HCT116 (cell line): ENCODE measurements around the gene LRCH1. TPM values are rescaled to one million over a fixed set of nuclear protein-coding genes. Genes with fewer than 3 reads are reported as not detected.

Experiments
- ATAC-seq: fragments of 200-7000 bp; cut with Tn5 transposase; 2 replicates; pipeline ENCODE4 v1.9.1; 2020; ENCODE audit warnings: mild to moderate bottlenecking, moderate library complexity
- BruUV-seq: library from RNA; stranded (reverse); fragments of 400-500 nt; replicated peaks from 2 replicates; lab custom pipeline; 2021; lab: Mats Ljungman, UMichigan
- CTCF ChIA-PET: fragments of 300-600 bp; sonication (Branson Sonifier 250); formaldehyde crosslinking; loops from one replicate; lab custom pipeline; 2021; ENCODE audit warnings: antibody characterized with exemption; lab: Charles Lee
- POLR2A ChIA-PET: fragments of 300-600, 350-600 bp; sonication (Branson Sonifier 250); formaldehyde crosslinking; loops from one replicate; lab custom pipeline; 2021; ENCODE audit warnings: antibody characterized with exemption; lab: Charles Lee
- RAD21 ChIA-PET, 2 experiments: fragments of 300-600 bp; sonication (Branson Sonifier 250); formaldehyde crosslinking; loops; one replicate each; lab custom pipeline; 2023; ENCODE audit warnings: low total read pairs in 2 of 2; ENCODE audit not compliant: uncharacterized antibody in 2 of 2, unreplicated experiment in 2 of 2, low non-redundant PET in 1 of 2; lab: Charles Lee
- DNase-seq: peaks from one replicate; pipeline ENCODE4 v3.0.0-alpha.2; 2010; ENCODE audit warnings: low read depth, low spot score
- H2AFZ ChIP-seq: fragments of 200-600 bp; shearing (Covaris generic), sonication (generic); 2 replicates; pipeline ENCODE4 v1.6.1; 2017; ENCODE audit warnings: low read depth, mixed run types, mixed read lengths, antibody characterized with exemption, low read length; ENCODE audit not compliant: poor library complexity, severe bottlenecking
- H3K27ac ChIP-seq: 2 replicates; pipeline ENCODE4 v1.5.1; 2012; ENCODE audit warnings: low read depth, low read length
- H3K27me3 ChIP-seq: fragments of 200-600 bp; sonication (generic); 2 replicates; pipeline ENCODE4 v1.6.1; 2016; ENCODE audit warnings: mixed run types, low read length, mixed read lengths; ENCODE audit not compliant: insufficient read depth
- H3K36me3 ChIP-seq, 2 experiments: fragments of 200-500 bp in 1 of 2; fragments of 200-600 bp in 1 of 2; sonication (Bioruptor generic) in 1 of 2; sonication (generic) in 1 of 2; 2 replicates each; pipeline versions ENCODE4 v1.5.1 to v1.6.1; 2014 to 2016; ENCODE audit warnings: low read length in 2 of 2, inconsistent platforms in 1 of 2, mixed read lengths in 1 of 2, mixed run types in 1 of 2; ENCODE audit not compliant: insufficient read depth in 2 of 2, control insufficient read depth in 1 of 2
- H3K4me1 ChIP-seq, 2 experiments: fragments of 200-600 bp in 1 of 2; sonication (generic) in 1 of 2; 2 replicates each; pipeline versions ENCODE4 v1.5.1 to v1.6.1; 2012 to 2017; ENCODE audit warnings: low read length in 2 of 2, inconsistent platforms in 1 of 2, mild to moderate bottlenecking in 1 of 2, mixed read lengths in 1 of 2, mixed run types in 1 of 2, moderate library complexity in 1 of 2; ENCODE audit not compliant: insufficient read depth in 2 of 2, control insufficient read depth in 1 of 2
- H3K4me2 ChIP-seq: fragments of 200-600 bp; sonication (generic); 2 replicates; pipeline ENCODE4 v1.6.1; 2017; ENCODE audit warnings: mixed run types, low read length, mixed read lengths
- H3K4me3 ChIP-seq, 2 experiments: fragments of 200-600 bp in 1 of 2; sonication (generic) in 1 of 2; replicated peaks in 1 of 2; 2 replicates each; pipeline ENCODE4 v1.5.1; 2011 to 2016; ENCODE audit warnings: low read length in 2 of 2, control low read depth in 1 of 2, low read depth in 1 of 2, mild to moderate bottlenecking in 1 of 2, mixed read lengths in 1 of 2, mixed run types in 1 of 2
- H3K79me2 ChIP-seq: fragments of 200-600 bp; sonication (generic); 2 replicates; pipeline ENCODE4 v1.6.1; 2017; ENCODE audit warnings: mild to moderate bottlenecking, mixed run types, low read length, moderate library complexity, mixed read lengths; ENCODE audit not compliant: insufficient read depth
- H3K9ac ChIP-seq: fragments of 200-600 bp; sonication (generic); 2 replicates; pipeline ENCODE4 v1.6.1; 2016; ENCODE audit warnings: low read length, mixed read lengths
- H3K9me2 ChIP-seq: fragments of 200-600 bp; sonication (generic), shearing (Covaris generic); 2 replicates; pipeline ENCODE4 v1.6.1; 2017; ENCODE audit warnings: mixed run types, mild to moderate bottlenecking, moderate library complexity; ENCODE audit not compliant: insufficient read depth
- H3K9me3 ChIP-seq, 2 experiments: fragments of 200-500 bp in 1 of 2; fragments of 200-600 bp in 1 of 2; sonication (Bioruptor generic) in 1 of 2; sonication (generic) in 1 of 2; 2 replicates each; pipeline ENCODE4 v1.6.1; 2014 to 2017; ENCODE audit warnings: low read length in 2 of 2, mixed read lengths in 2 of 2, inconsistent platforms in 1 of 2, low read depth in 1 of 2, mild to moderate bottlenecking in 1 of 2, mixed run types in 1 of 2, moderate library complexity in 1 of 2; ENCODE audit not compliant: control insufficient read depth in 1 of 2, insufficient read depth in 1 of 2
- H4K20me1 ChIP-seq: fragments of 200-600 bp; sonication (generic), shearing (Covaris generic); 2 replicates; pipeline ENCODE4 v1.6.1; 2017; ENCODE audit warnings: mixed run types, mild to moderate bottlenecking, moderate library complexity; ENCODE audit not compliant: insufficient read depth
- CEBPB ChIP-seq: IDR thresholded peaks from 2 replicates; pipeline ENCODE4 v1.6.1; 2012; ENCODE audit warnings: low read depth
- EGR1 ChIP-seq: IDR thresholded peaks from 2 replicates; pipeline ENCODE4 v1.6.1; 2012; ENCODE audit warnings: low read depth
- ELF1 ChIP-seq: IDR thresholded peaks from 2 replicates; pipeline ENCODE4 v1.6.1; 2012; ENCODE audit warnings: low read depth, borderline replicate concordance
- EZH2phosphoT487 ChIP-seq: fragments of 200-600 bp; IDR thresholded peaks from 2 replicates; pipeline ENCODE4 v1.6.1; 2018; ENCODE audit warnings: antibody characterized with exemption, borderline replicate concordance
- JUND ChIP-seq: IDR thresholded peaks from 2 replicates; pipeline ENCODE4 v1.6.1; 2012
- POLR2A ChIP-seq: IDR thresholded peaks from 2 replicates; pipeline ENCODE4 v1.7.0; 2011; ENCODE audit warnings: borderline replicate concordance; ENCODE audit not compliant: insufficient read depth, insufficient read length; ENCODE audit errors: extremely low read depth
- POLR2AphosphoS5 ChIP-seq: IDR thresholded peaks from 2 replicates; pipeline ENCODE4 v1.6.1; 2011; ENCODE audit warnings: mild to moderate bottlenecking, low read depth, low read length, moderate library complexity
- SIN3A ChIP-seq: IDR thresholded peaks from 2 replicates; pipeline ENCODE4 v1.6.1; 2012; ENCODE audit warnings: low read depth
- SRF ChIP-seq: IDR thresholded peaks from 2 replicates; pipeline ENCODE4 v1.6.1; 2012; ENCODE audit warnings: low read depth
- TCF7L2 ChIP-seq: IDR thresholded peaks from 2 replicates; pipeline ENCODE4 v1.7.0; 2011; ENCODE audit warnings: borderline replicate concordance, inconsistent platforms; ENCODE audit not compliant: insufficient read depth, insufficient read length; ENCODE audit errors: extremely low read depth
- YY1 ChIP-seq: IDR thresholded peaks from 2 replicates; pipeline ENCODE4 v1.6.1; 2011; ENCODE audit warnings: low read length, low read depth, moderate library complexity, mild to moderate bottlenecking; ENCODE audit not compliant: insufficient replicate concordance; ENCODE audit errors: extremely low read depth
- intact Hi-C: fragments of 100-400 bp; cut with micrococcal nuclease; formaldehyde crosslinking; loops from 2 replicates; pipeline ENCODE4 v1.10.0; 2022
- total RNA-seq: library from RNA; stranded (reverse); gene quantifications from one replicate; pipeline ENCODE4 v1.2.1, GENCODE V29; 2021; ENCODE audit not compliant: unreplicated experiment
- TF ChIP-seq, protein P1 (sequence below): IDR thresholded peaks from 2 replicates; pipeline ENCODE4 v1.6.1; 2012
- TF ChIP-seq, protein P2 (sequence below): IDR thresholded peaks from 2 replicates; pipeline ENCODE4 v1.6.1; 2012
- TF ChIP-seq, protein P3 (sequence below): IDR thresholded peaks from 2 replicates; pipeline ENCODE4 v1.6.1; 2012; ENCODE audit warnings: low read depth
- TF ChIP-seq, protein P4 (sequence below): IDR thresholded peaks from 2 replicates; pipeline ENCODE4 v1.6.1; 2011; ENCODE audit warnings: mild to moderate bottlenecking, low read length, moderate library complexity; ENCODE audit not compliant: insufficient replicate concordance; ENCODE audit errors: extremely low read depth

The LRCH1 gene
- total RNA-seq, 1 experiment from 2014 or later, result 15.6 TPM

GRCh38 chr13:46617229-46617721, 64.3 kb downstream of the LRCH1 start:
- TF ChIP-seq POLR2AphosphoS5, result no peak
- TF ChIP-seq SIN3A, result no peak
- TF ChIP-seq, protein P1, sequence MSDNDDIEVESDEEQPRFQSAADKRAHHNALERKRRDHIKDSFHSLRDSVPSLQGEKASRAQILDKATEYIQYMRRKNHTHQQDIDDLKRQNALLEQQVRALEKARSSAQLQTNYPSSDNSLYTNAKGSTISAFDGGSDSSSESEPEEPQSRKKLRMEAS, result no peak
- TF ChIP-seq, protein P2, sequence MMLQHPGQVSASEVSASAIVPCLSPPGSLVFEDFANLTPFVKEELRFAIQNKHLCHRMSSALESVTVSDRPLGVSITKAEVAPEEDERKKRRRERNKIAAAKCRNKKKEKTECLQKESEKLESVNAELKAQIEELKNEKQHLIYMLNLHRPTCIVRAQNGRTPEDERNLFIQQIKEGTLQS, result no peak
- no peak for TF ChIP-seq EGR1
- TF ChIP-seq CEBPB, result no peak
- TF ChIP-seq POLR2A, result no peak
- TF ChIP-seq EZH2phosphoT487, result no peak
- no peak for TF ChIP-seq TCF7L2
- no peak for TF ChIP-seq YY1
- TF ChIP-seq ELF1, result no peak
- TF ChIP-seq JUND, result no peak
- no peak overlapping the region for H3K9ac ChIP-seq
- no peaks in the 10 kb centered on the region for H3K27me3 ChIP-seq
- no peak overlapping the region for H2AFZ ChIP-seq
- no peak overlapping the region for H3K27ac ChIP-seq
- RAD21 ChIA-PET, result no interaction called here
- DNase-seq (no peak), ATAC-seq (no peak)
- H3K4me2 ChIP-seq, result no peak overlapping the region
- H4K20me1 ChIP-seq, result no peaks in the 10 kb centered on the region; the same call in 1 of the 2 replicates
- no TSS peak for BruUV-seq
- POLR2A ChIA-PET, result no interaction called here
- H3K79me2 ChIP-seq, result peaks cover 86% of the 10 kb centered on the region
- intact Hi-C loops, result no loop called here
- H3K36me3 ChIP-seq, result no peaks in the 10 kb centered on the region
- CTCF ChIA-PET, result no interaction called here
- H3K4me3 ChIP-seq, result no peak overlapping the region
- H3K4me1 ChIP-seq, result peaks cover 0 to 15% of the 10 kb centered on the region in 2 experiments; a peak in 1 of 4 replicates
- H3K9me2 ChIP-seq, result no peaks in the 10 kb centered on the region
- H3K9me3 ChIP-seq, result no peaks in the 10 kb centered on the region

- H3K27ac ChIP-seq, result no peak overlapping the region
- peaks cover 0 to 15% of the 10 kb centered on the region in 2 experiments; a peak in 1 of 4 replicates for H3K4me1 ChIP-seq
- no peaks in the 10 kb centered on the region; the same call in 1 of the 2 replicates for H4K20me1 ChIP-seq
- no peak overlapping the region for H3K9ac ChIP-seq
- ChIA-PET CTCF (no interaction called here), POLR2A (no interaction called here), RAD21 (no interaction called here)
- ATAC-seq (no peak), DNase-seq (no peak)
- H3K36me3 ChIP-seq, result no peaks in the 10 kb centered on the region
- intact Hi-C loops, result no loop called here
- peaks cover 86% of the 10 kb centered on the region for H3K79me2 ChIP-seq
- no peak overlapping the region for H3K4me2 ChIP-seq
- H3K4me3 ChIP-seq, result no peak overlapping the region
- no peaks in the 10 kb centered on the region for H3K27me3 ChIP-seq
- no TSS peak for BruUV-seq
- no peak overlapping the region for H2AFZ ChIP-seq
- no peaks in the 10 kb centered on the region for H3K9me3 ChIP-seq
- H3K9me2 ChIP-seq, result no peaks in the 10 kb centered on the region
- TF ChIP-seq, protein P3, sequence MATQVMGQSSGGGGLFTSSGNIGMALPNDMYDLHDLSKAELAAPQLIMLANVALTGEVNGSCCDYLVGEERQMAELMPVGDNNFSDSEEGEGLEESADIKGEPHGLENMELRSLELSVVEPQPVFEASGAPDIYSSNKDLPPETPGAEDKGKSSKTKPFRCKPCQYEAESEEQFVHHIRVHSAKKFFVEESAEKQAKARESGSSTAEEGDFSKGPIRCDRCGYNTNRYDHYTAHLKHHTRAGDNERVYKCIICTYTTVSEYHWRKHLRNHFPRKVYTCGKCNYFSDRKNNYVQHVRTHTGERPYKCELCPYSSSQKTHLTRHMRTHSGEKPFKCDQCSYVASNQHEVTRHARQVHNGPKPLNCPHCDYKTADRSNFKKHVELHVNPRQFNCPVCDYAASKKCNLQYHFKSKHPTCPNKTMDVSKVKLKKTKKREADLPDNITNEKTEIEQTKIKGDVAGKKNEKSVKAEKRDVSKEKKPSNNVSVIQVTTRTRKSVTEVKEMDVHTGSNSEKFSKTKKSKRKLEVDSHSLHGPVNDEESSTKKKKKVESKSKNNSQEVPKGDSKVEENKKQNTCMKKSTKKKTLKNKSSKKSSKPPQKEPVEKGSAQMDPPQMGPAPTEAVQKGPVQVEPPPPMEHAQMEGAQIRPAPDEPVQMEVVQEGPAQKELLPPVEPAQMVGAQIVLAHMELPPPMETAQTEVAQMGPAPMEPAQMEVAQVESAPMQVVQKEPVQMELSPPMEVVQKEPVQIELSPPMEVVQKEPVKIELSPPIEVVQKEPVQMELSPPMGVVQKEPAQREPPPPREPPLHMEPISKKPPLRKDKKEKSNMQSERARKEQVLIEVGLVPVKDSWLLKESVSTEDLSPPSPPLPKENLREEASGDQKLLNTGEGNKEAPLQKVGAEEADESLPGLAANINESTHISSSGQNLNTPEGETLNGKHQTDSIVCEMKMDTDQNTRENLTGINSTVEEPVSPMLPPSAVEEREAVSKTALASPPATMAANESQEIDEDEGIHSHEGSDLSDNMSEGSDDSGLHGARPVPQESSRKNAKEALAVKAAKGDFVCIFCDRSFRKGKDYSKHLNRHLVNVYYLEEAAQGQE, result no peak
- TF ChIP-seq, protein P4, sequence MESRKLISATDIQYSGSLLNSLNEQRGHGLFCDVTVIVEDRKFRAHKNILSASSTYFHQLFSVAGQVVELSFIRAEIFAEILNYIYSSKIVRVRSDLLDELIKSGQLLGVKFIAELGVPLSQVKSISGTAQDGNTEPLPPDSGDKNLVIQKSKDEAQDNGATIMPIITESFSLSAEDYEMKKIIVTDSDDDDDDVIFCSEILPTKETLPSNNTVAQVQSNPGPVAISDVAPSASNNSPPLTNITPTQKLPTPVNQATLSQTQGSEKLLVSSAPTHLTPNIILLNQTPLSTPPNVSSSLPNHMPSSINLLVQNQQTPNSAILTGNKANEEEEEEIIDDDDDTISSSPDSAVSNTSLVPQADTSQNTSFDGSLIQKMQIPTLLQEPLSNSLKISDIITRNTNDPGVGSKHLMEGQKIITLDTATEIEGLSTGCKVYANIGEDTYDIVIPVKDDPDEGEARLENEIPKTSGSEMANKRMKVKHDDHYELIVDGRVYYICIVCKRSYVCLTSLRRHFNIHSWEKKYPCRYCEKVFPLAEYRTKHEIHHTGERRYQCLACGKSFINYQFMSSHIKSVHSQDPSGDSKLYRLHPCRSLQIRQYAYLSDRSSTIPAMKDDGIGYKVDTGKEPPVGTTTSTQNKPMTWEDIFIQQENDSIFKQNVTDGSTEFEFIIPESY, result no peak
- TF ChIP-seq TCF7L2, result no peak
- no peak for TF ChIP-seq CEBPB
- no peak for TF ChIP-seq YY1
- TF ChIP-seq SRF, result no peak
These were observed 64.9 kb downstream of the LRCH1 start for GRCh38 chr13:46617885-46618284.
